NCI-H1436 (cell line): ENCODE measurements around the gene WT1.

Source experiments
- DNase-seq: peaks from one replicate; lab custom pipeline; 2025; lab: John Stamatoyannopoulos, UW

The WT1 gene

DNA sequence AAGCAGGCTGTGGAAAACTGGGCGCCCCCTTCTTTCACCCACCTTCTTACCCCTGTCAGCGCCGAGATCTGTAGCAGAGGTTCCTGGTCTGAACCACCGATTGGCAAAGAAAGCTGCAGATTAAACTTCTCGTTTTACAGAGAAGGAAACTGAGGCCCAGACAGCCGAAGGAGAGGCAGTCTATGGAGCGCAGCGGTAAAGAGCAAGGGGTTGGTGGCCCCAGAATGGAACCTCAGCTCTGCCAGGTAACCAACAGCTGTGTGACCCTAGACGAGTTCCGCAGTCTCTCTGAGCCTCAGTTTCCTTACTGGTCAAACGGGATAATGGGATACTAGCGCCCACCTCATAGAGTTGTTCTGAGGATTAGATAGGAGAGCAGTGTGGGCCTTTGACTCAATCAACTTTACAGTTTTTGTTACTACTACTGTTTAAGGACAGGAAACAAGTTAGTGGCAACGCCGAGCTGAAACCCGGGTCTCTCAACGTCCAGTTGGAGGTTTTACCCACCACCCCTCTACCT lies 3.1 kb upstream of the WT1 start:
- DNase-seq: no peak

DNA sequence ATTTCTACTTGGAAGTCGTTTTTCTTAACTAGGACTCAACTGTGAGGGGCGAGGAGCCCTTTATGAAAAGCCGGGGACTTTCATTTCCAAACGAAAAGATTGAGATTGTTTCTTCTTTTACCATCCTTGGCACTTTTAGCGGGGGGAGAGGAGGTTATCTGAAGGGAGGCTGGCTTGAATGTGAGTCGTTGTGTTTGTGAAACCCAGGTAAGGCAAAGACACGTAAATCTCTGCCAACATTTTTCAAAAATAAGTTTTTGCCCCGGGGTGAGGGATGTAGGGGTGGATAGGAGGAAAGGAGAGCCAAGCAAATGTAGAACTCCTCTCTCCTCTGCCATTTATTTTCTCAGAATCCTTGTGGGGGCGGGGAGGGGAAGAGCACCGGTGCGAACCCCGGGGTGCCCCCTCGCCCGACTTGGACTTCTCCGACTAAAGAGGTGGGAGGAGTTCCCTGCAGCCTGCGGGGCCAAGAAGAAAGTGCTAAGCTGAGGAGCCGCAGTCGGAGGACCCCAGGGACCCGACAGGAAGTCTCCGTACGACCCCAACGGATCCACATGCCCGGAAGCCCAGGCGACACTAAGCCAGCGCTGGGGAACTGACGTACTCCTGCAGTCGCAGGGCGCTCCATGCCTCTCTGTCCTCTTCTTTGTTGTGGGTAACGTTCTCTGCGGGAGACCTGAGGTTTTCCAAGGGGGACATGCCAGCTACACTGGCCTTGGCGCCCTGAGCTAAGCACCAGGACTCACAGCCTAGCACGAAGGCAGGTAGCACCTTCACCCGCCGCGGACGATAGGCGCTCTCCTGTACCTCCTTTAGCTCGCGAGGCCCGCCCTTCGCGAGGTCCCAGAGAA lies 2.4 kb upstream of the WT1 start:
- no peak for DNase-seq

DNA sequence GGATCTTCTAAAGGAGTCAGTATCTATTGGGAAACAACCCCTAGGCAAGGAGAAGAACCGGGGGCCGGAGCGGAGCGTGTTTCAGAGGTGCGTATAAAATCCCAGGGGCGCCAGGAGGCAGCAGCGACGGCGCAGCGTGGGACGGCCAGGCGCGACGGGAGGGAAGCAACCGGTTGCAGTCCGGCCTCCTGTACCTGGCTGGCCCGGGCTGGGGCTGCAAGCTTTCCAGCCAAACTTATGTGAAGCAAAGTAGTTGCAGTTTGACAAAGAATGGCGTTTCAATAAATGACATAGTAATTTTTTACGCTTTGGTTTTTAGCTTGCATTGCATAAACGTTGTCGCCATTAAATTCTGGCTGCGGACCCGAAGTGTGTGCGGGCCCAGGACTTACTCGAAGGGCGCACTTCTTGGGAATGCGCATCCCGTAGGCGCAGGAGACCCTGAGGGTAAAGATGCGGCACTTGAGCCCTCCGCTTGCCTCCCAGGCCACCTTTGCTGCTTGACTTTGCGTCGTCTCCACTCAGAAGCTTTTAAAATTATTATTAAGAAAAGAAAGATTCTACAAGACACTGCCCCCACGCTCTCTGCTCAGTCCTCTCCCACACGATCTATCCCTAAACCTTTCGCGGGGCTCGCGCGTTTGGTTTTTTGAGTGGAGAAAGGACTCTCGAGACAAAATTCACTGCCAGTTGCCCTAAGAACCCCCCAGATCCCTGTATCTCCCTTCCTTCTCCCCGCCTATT lies 1.6 kb upstream of the WT1 start:
- no peak for DNase-seq

DNA sequence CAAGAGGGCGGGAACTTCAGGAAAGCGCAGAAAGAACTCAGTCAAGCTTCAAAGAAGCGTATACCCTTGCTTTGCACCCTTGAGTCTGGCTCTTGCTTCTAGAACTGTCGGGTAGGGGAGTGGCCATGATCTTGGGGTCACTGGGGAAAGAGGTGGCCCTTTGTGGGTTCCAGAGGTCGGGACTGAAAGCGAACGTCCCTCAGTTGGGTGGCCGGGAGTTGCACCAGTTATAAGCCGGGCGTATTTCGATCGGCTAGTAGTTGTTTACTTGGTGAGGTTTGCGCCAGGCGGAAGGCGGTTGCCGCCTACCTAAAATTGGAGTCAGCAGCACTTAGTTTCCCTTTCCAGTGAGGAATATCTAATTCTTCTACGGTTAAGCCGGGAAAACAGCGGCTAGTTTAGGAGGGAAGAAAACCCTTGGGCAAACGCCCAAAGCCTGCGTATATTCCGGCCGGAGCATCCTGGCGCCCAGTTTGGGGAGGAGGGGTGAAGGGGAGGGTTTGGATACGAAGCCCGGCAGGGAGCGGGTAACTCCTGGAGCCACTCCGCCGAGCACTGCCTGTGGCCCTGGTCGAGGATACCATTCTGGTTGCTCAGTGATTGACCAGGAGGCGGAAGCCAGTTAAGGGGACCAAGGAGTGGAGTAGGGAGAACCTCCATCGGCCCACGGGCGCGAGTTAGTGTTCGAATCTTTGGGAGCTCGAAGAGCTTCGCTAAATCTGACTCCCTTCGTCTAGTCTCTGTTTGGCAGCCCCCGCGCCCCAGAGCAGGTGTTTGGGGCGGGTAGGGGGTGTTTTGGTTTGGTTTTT lies 807 bp upstream of the WT1 start:
- DNase-seq: no peak

DNA sequence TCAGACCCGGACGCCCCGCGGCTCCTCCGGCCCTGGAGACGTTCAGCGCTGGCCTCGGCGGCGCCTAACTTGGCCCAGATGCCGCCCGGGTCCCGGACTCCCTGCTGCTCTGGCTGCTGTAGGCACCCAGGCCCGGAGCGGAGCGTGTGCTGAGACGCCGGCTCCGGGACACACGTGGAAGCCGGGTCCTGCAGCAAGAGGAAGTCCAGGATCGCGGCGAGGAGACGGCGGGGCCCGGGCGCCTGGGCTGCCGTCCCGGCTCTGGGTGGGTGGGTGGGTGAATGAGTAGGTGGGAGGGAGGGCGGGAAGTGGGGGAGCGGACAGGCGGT lies 223 bp downstream of the WT1 start:
- DNase-seq: no peak

DNA sequence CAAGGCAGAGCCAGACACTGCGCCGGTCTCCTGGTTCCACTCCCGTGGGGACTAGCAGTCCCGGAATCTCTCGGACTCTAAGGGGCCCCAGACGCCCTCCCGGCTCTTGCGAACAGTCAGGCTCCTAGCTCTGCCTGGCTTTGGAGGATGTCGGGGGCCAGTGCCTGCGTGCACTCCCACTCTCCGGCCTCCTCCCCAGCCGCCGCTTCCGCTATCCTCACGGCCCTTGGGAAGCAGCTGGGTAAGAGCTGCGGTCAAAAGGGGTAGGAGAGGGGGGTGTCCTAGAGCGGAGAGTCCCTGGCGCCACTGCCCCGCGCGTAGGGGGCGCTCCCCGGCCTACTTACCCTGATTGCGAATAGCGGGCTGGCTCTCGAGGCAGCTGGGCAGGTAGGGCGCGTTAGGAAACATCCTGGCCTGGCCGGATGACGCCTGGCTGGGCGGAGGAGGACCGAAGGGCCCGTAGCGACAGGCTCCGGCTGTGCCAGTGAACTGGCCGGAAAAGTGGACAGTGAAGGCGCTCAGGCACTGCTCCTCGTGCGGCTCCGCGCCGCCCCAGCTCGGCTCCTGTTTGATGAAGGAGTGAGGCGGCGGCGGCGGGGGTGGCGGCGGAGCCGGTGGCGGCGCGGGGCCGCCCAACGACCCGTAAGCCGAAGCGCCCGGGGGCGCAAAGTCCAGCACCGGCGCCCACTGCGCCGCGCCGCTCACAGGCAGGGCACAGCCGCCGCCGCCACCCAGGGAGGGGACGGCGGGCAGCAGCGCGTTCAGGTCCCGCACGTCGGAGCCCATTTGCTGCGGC lies 785 bp downstream of the WT1 start:
- no peak for DNase-seq

DNA sequence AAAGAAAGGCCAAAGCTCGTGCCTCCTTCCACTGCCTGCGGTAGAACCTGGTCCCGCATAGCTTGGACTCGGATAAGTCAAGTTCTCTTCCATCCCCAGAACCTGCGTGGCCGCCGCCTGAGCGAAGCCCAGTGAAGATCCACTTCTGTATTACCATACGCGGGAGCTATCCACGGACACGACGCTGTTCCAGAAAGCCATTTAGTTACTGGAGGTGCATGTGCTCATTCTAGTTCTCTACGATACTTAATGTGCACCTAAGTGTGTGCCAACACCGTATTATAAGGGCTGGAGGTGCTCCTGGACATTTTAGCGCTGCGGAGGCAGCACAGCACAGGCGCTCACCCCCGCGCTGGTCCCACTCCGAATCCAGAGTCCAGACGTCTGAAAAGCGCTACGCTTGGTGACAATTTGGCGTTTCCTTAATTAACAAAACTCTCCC lies 1.4 kb downstream of the WT1 start:
- DNase-seq: no peak

DNA sequence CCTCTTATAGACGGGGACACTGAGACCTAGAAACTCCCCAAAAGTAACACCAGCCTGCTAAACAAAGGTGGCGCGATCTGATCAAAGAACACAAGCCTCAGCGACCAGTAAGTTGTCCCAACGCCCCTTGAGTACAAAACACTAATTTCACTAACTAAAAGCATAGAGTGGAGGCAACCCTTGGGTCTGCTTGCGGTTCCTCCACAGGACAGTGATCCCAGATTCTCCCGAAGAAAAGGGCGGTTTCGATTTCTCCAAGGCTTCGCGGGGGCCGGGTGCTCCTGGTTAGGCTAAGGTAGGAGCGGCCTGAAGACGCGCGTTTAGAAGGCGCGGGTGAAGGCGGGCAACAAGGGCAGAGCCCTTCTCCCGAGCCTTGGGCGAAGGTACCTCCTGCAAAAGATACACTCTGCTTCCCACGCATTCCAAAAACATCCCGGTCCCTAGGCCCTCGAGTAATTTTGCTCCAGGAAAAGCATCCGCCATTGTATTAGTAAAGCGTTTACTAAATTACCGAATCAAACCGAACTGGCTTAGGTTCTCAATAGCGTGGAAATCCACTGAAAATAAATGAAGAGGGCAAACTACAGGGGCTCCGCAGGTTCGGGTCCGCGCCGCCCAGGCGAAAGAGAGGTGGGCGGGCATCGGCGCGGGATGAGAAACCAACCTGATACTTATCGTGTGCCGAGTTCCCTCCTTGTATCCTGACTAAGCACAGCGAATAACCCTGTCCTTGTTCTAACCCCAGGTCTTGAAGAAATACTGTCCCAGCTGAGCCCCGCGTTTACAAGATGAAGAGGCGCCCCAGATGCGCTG lies 2.0 kb downstream of the WT1 start:
- no peak for DNase-seq

DNA sequence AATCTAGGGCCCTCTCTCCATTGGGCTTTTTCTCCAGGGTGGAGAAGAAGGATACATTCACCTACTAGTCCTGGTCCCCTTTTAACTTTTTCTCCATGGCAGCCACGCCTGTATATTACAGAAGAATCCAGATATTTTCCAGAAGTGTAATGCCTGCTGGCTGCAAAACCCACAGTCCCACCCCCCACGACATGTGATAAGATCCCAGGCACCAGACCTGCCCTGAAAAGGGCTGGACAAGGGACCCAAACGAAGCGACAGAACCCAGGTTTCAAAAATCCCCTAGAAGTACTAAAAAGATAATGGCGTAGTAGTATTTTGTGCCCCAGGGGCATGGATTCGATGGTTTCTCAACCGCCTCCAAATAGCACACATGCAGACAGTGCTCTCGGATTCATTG lies 2.8 kb downstream of the WT1 start:
- DNase-seq: no peak

DNA sequence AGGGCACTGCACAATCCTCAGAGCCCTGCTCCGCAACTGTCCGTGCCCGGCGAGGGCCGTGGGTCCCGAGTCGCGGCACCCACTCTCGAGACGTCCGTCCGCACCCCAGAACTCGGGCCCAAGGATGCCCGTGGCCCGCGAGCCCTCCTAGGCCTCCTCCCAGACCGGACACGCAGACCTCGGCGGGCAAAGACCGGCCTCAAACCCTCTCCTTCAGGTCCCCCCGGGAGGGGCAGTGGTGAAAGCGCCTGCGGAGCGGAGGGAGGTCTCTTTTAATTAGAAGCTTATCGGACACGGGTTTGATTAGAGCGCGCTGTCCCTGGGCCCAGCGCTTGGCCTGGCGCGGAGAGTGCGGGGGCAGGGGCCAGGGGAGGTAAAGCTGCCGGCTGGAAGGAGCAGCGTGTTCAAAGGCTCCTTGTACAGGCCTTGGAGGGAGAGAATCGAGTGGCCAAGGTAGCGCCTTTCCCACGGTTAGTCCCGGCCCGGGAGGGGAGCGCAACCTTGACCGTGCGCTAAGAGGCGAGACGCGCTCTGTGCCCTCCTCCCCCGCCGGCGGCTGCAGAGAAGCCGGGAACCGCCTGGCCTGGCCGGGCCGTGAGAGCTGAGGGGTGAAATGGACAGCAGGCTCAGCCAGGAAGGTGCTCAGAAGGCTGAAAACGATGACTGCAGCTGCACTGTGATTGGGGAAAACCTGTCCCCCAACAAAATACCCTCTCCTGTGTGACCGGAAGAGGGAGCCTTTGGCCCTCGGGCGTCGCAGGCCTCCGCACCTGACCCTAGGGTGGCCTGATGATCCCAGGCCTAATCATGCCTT lies 4.6 kb downstream of the WT1 start:
- DNase-seq: no peak

DNA sequence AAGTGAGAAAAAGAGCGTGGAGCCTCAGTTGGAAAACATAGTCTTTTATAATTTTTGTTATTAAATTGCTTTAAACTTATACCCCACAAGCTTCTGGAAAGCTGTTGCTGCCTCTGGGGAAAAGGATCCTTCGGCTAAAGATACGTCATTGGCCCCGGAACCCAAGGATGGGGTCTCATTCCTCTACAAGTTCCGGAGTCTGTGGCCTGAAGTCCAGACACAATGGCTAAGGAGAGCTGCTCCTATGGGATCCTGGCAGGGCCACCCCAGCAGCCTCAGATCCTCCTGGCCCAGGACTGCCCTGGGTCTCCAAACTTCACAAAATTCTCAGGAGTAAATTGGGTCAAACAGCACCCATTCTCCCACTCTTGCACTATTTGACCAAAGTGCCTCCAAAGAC lies 5.9 kb downstream of the WT1 start:
- no peak for DNase-seq

DNA sequence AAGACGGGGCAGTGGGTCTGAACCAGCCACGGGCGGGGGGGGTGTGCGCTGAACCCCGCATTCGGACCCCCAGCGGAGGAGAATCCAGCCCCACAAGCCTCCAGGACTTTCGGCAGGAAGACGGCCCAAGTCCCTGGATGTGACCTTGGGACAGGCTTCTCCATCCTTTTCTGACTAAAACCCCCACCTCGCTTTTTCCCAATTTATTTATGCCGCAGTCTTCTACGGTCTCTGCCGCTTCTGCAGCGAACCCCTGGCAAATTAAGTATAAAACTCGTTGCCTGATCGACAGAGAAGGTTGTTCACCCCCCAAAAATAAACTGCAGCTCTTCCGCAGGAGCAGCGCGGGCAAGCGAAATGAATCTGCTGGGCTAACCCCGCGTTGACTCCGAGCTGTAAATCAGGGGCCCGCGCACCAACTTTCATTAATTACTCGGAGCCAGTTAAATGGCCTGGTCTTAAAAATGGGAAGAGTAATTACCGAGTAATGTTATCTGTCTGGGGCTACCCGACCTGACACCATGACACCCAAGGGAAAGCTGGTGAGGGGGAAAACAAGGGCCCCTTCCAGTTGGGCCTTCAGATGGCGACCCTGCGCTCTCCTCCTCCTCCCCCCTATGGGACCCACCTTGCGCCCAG lies 6.6 kb downstream of the WT1 start:
- DNase-seq: no peak

DNA sequence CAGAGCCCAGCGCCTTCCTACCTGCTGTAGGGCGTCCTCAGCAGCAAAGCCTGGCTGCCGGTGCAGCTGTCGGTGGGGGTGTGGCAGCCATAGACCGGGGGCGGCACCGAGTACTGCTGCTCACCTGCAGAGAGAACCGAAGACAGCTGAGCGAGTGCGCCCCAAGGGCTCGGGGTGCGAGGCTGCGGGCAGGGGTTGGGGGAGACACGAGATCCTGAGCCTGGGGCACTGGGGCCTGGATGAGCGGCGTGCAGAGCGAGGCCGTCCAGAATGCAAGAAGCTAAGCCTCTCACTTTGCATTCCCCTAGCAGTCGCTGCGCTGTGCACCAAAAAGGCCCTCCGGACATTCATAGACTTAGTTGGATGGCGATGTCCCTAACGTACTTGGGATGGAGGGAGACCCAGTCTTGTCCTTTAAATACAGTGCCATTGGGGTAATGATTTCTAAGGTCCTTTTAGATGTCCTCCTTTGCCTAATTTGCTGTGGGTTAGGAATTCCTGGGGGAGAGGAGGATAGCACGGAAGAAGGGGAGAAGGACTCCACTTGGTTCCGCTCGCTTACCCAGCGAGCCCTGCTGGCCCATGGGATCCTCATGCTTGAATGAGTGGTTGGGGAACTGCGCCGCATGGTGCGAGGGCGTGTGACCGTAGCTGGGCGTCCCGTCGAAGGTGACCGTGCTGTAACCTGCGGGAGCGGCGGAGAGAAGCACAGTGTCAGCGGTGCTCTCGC lies 7.2 kb downstream of the WT1 start:
- no peak for DNase-seq

DNA sequence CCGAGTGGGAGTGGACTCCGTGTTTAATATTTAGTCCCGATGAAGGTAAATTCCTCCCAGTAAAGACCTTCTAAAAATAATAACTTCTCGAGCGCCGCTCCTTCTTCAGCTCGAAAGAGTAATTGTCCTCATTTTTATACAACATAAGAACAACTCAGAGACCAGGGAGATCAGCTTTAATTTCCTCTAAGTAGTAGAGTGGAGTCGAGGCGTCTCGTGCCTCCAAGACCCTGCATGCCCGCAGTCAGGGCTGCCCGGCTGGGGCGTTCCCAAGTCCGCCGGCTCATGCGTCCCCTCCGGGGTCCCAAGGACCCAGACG lies 7.8 kb downstream of the WT1 start:
- no peak for DNase-seq

DNA sequence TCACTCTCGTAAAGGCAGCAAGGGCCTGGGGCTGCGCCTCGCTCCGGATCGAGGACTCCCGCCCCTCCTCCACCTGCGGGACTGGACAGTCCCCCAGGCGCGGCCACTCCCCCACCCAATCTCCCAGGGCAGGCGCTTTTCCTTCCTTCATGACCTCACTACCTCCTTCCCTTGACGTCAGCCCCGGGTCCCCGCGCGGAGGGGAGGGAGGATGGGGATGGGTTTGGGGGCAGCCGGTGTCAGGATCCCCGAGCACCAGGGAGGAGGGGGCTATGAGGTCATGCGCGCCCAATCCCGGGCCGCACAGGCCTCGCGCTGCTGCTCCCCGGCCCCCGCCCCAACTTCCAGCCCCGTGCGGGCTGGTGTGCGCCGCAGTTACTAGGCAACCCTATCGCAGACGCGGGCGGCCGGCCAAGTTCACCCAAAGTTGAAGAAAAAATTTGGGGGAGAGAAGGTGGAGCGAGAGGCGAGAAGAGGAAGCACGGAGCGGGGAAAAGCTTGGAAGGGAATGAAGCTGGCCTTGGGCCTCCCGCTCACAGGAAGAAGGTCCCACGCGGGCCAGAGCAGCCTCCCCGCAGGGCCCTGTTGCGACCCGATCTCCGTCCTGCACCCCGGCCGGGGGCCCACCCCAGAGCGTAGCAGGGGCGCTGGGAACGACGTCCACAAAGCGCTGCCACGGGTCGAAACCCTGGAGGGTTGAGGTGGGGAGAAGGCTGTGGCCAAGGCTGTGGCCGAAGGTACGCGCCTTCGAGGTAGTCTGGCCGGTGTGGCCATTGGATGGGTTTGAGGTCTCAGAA lies 8.3 kb downstream of the WT1 start:
- no peak for DNase-seq

DNA sequence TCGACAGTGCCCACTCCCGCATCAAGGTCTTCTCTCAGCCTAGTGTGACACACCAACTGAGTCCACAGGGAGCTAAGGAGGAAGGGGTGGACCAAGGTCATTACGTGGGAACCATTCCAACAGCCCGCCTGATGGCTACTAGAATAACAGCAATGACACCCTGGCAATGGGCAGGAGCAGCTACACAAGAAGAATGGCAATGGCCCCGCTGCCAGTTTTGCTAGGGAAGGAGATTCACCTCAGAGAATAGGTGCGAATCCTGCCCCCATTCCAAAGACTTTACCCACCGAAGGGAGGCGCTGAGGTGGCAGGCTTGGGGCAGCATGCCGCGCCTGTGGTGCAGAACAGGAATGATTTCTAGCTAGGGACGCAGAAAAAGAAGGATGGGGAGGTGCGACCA lies 9.1 kb downstream of the WT1 start:
- no peak for DNase-seq

DNA sequence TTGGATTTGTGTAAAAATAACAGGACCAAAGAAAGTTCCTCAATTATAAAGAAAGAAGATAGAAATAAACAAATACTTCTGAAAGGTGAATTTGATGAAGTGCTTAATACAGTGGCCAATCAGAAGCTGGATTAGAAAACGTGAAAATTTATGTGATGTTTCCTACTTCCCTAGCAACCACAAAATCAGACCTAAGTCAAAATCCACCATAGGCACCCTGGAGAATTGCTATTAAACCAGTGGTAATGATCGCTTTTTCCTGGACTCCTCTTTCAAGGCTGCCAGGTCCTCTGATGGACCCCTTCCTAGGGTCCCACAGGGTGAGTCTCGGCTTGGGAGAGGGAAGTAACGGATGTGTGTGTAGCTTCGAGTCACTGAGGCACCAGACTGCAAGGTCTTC lies 9.6 kb downstream of the WT1 start:
- DNase-seq: no peak

DNA sequence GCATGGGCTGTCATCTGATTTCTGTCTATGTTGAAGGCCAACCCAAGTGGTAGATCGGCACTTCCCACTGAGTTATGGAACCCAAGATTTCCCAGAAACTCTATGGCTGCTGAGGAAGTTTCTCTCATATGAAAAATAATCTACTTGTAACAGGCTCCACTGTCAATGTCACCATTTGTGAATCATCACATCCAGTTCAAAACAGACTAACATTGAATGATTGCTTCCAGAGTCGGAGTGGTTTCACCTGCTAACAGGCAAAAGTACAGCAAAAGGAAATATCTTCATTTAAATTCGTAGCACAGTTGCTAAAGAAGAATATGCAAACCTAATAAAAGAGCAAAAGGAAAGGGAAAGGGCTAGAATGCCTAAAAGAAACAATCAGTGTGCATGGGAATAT lies 12.8 kb downstream of the WT1 start:
- DNase-seq: no peak
